ENCODE results near the gene SNRNP70. TPM values are rescaled to one million over a fixed set of nuclear protein-coding genes. Genes with fewer than 3 reads are reported as not detected.
"Not testable (repeated sequence)": the region's sequence is repeated elsewhere in the genome, so short reads cannot be mapped to it uniquely, and the experiment has no call there.

SNRNP70 gene
- total and polyA plus RNA-seq, 4 donors, result 125 to 463 (median 293) TPM

DNA sequence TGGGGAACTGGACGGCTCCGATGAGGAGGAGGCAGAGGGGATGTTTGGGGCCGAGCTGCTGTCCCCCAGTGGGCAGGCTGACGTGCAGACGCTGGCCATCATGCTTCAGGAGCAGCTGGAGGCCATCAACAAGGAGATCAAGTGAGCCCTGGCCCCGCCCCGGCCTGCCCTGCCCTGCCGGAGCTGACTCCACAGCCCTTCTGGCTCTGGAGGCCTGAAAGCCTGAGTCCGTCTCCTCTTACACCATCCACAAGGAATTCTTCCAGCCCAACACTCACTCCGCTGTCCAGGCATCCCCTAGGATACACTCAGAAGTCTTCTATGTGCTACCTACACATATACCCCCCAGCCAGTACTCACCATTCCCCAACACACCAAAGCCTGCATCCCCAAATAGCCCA is 51.5 kb downstream of the SNRNP70 start:
- Histone ChIP-seq H3K27ac (ENCODE audit: low read depth, low read length) (no peak overlapping the region), H3K4me1 (ENCODE audit: control insufficient read depth, insufficient read depth, low read length) (peaks cover 15% of the 10 kb centered on the region), H3K9me3 (ENCODE audit: control insufficient read depth, insufficient read depth, low read length) (no peaks in the 10 kb centered on the region), H3K27me3 (ENCODE audit: control insufficient read depth, insufficient read depth, low read length) (no peaks in the 10 kb centered on the region), H3K4me3 (ENCODE audit: low read depth, low read length) (no peak overlapping the region), H3K36me3 (ENCODE audit: control insufficient read depth, insufficient read depth, low read length) (peaks cover 72% of the 10 kb centered on the region)
- WGBS (ENCODE audit: insufficient coverage), result 78% methylated on average over 8 of the region's 10 CpGs
- no peak for DNase-seq (ENCODE audit: low read depth in 4 of 6, low spot score in 6 of 6)

DNA sequence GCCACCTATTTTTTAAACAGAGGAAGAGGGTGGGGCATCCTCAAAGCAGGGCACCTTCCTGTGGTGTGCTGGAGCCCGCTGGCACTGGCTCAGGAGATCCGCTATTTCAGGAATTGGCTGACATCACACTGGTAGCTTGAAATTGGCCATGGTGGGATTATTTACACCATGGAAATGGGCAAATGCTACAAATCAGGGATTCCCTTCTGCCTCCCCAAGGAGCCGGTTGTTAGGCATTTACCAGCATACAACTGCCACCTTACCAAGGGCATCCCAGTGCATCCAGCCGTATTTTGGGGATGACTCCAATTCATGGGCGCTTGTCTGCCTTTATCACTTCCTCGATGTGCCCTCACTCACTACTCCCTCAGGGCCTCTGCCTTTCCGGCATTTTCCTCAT is 55.7 kb downstream of the SNRNP70 start:
- peaks cover 45% of the 10 kb centered on the region for H3K36me3 ChIP-seq (ENCODE audit: control insufficient read depth, insufficient read depth, low read length)
- no peak for DNase-seq (ENCODE audit: low read depth in 4 of 6, low spot score in 6 of 6)
- no peak overlapping the region for H3K27ac ChIP-seq (ENCODE audit: low read depth, low read length)
- 99% methylated on average over 5 of the region's 7 CpGs for WGBS (ENCODE audit: insufficient coverage)
- no peaks in the 10 kb centered on the region for H3K9me3 ChIP-seq (ENCODE audit: control insufficient read depth, insufficient read depth, low read length)
- peaks cover 22% of the 10 kb centered on the region for H3K4me1 ChIP-seq (ENCODE audit: control insufficient read depth, insufficient read depth, low read length)
- H3K27me3 ChIP-seq (ENCODE audit: control insufficient read depth, insufficient read depth, low read length), result no peaks in the 10 kb centered on the region
- no peak overlapping the region for H3K4me3 ChIP-seq (ENCODE audit: low read depth, low read length)

GRCh38 chr19:49141352-49141751 is 56.1 kb downstream of the SNRNP70 start:
- WGBS (ENCODE audit: insufficient coverage), result 88% methylated on average over 4 of the region's 6 CpGs
- peaks cover 43% of the 10 kb centered on the region for H3K36me3 ChIP-seq (ENCODE audit: control insufficient read depth, insufficient read depth, low read length)
- H3K27me3 ChIP-seq (ENCODE audit: control insufficient read depth, insufficient read depth, low read length), result no peaks in the 10 kb centered on the region

GRCh38 chr19:49142866-49143335 is 57.6 kb downstream of the SNRNP70 start:
- 3% methylated on average over 21 of the region's 21 CpGs for WGBS (ENCODE audit: insufficient coverage)

More at GRCh38 chr19:49141352-49141751, 56.1 kb downstream of the SNRNP70 start:
- H3K4me1 ChIP-seq (ENCODE audit: control insufficient read depth, insufficient read depth, low read length), result peaks cover 26% of the 10 kb centered on the region
- no peak overlapping the region for H3K4me3 ChIP-seq (ENCODE audit: low read depth, low read length)
- DNase-seq (ENCODE audit: low read depth in 4 of 6, low spot score in 6 of 6), result no peak
- H3K9me3 ChIP-seq (ENCODE audit: control insufficient read depth, insufficient read depth, low read length), result no peaks in the 10 kb centered on the region
- no peak overlapping the region for H3K27ac ChIP-seq (ENCODE audit: low read depth, low read length)

DNA sequence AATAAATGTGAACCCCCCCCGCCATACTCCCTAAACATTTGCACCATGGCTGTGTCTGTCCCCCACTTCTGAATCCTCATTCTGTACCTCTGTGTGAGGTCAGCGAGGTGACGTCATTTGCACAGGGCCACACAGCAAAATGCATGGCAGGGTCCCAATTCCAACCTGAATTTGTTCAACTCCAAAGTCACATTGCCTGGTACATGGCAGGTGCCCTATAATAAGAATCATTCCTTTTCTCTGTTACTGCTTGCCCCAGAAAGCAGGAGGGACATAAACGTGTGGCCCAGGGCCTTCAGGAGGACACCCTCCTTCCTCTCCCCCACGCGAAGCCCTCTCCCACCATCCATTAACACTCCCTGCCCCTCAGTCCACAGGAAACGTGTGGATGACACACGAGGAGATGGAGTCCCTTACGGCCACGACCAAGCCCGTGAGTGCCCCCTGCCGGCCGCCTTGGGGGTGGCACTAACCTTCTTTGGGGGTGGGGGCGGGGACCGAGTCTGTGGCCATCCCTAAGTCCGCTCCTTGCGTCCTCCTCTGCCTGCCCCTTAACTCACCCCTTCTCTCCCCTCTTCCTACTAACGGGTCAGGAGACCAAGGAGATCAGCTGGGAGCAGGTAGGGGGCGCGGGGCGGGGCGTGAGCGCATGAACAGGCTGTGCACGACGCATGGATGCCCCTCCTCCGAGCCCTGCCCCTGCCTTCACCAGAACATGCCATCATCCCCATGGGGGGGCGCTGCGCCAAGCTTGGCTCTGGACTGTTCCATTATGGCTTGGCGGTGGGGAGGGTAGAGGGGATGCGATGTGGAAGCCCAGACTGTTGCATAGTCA is 60.5 kb downstream of the SNRNP70 start:
- 10% methylated on average over 27 of the region's 30 CpGs for WGBS (ENCODE audit: insufficient coverage)
- Histone ChIP-seq H3K27ac (ENCODE audit: low read depth, low read length) (peak overlapping the region; percentile 75), H3K4me3 (ENCODE audit: low read depth, low read length) (peak overlapping the region; percentile 27), H3K27me3 (ENCODE audit: control insufficient read depth, insufficient read depth, low read length) (no peaks in the 10 kb centered on the region), H3K36me3 (ENCODE audit: control insufficient read depth, insufficient read depth, low read length) (peaks cover 20% of the 10 kb centered on the region), H3K9me3 (ENCODE audit: control insufficient read depth, insufficient read depth, low read length) (no peaks in the 10 kb centered on the region), H3K4me1 (ENCODE audit: control insufficient read depth, insufficient read depth, low read length) (peaks cover 46% of the 10 kb centered on the region)
- peak in 2 of 6 donors; percentile 83 to 94 for DNase-seq (ENCODE audit: low read depth in 4 of 6, low spot score in 6 of 6)

More at GRCh38 chr19:49142866-49143335, 57.6 kb downstream of the SNRNP70 start:
- Histone ChIP-seq H3K9me3 (ENCODE audit: control insufficient read depth, insufficient read depth, low read length) (no peaks in the 10 kb centered on the region), H3K27ac (ENCODE audit: low read depth, low read length) (peak overlapping the region; percentile 10), H3K27me3 (ENCODE audit: control insufficient read depth, insufficient read depth, low read length) (no peaks in the 10 kb centered on the region), H3K4me1 (ENCODE audit: control insufficient read depth, insufficient read depth, low read length) (peaks cover 31% of the 10 kb centered on the region), H3K4me3 (ENCODE audit: low read depth, low read length) (peak overlapping the region; percentile 77), H3K36me3 (ENCODE audit: control insufficient read depth, insufficient read depth, low read length) (peaks cover 31% of the 10 kb centered on the region)
- DNase-seq (ENCODE audit: low read depth in 4 of 6, low spot score in 6 of 6), result peak in 4 of 6 donors; percentile 85 to 98 (median 93)

DNA sequence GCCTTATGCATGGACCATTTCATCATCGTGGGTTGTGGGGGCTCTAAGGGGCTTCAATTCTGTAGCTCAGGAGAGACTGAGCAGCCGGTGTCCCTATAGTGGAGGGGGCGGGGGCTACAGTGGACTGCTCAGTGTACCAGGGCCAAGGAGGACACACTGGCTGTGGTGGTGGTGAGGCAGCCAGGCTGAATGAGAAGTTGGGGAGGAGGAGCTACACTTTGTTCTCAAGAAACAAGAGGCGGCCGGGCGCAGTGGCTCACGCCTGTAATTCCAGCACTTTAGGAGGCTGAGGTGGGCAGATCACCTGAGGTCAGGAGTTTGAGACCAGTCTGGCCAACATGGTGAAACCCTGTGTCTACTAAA is 61.1 kb downstream of the SNRNP70 start:
- 7% methylated on average over 6 of the region's 7 CpGs for WGBS (ENCODE audit: insufficient coverage)
- H3K4me3 ChIP-seq (ENCODE audit: low read depth, low read length), result peak overlapping the region; percentile 27
- peaks cover 52% of the 10 kb centered on the region for H3K4me1 ChIP-seq (ENCODE audit: control insufficient read depth, insufficient read depth, low read length)
- H3K36me3 ChIP-seq (ENCODE audit: control insufficient read depth, insufficient read depth, low read length), result peaks cover 18% of the 10 kb centered on the region
- H3K27me3 ChIP-seq (ENCODE audit: control insufficient read depth, insufficient read depth, low read length); DNase-seq (ENCODE audit: low read depth in 4 of 6, low spot score in 6 of 6); H3K9me3 ChIP-seq (ENCODE audit: control insufficient read depth, insufficient read depth, low read length): not testable (repeated sequence)
- H3K27ac ChIP-seq (ENCODE audit: low read depth, low read length), result peak overlapping the region; percentile 75

- 85% methylated on average over 10 of the region's 11 CpGs for WGBS (ENCODE audit: insufficient coverage)
- peaks cover 12% of the 10 kb centered on the region for H3K36me3 ChIP-seq (ENCODE audit: control insufficient read depth, insufficient read depth, low read length)
- H3K4me1 ChIP-seq (ENCODE audit: control insufficient read depth, insufficient read depth, low read length), result peaks cover 48% of the 10 kb centered on the region
- no peak overlapping the region for H3K27ac ChIP-seq (ENCODE audit: low read depth, low read length)
- no peaks in the 10 kb centered on the region for H3K9me3 ChIP-seq (ENCODE audit: control insufficient read depth, insufficient read depth, low read length)
- H3K4me3 ChIP-seq (ENCODE audit: low read depth, low read length), result no peak overlapping the region
- H3K27me3 ChIP-seq (ENCODE audit: control insufficient read depth, insufficient read depth, low read length), result no peaks in the 10 kb centered on the region
- no peak for DNase-seq (ENCODE audit: low read depth in 4 of 6, low spot score in 6 of 6)
Measured at GRCh38 chr19:49148044-49148682, 62.9 kb downstream of the SNRNP70 start.

DNA sequence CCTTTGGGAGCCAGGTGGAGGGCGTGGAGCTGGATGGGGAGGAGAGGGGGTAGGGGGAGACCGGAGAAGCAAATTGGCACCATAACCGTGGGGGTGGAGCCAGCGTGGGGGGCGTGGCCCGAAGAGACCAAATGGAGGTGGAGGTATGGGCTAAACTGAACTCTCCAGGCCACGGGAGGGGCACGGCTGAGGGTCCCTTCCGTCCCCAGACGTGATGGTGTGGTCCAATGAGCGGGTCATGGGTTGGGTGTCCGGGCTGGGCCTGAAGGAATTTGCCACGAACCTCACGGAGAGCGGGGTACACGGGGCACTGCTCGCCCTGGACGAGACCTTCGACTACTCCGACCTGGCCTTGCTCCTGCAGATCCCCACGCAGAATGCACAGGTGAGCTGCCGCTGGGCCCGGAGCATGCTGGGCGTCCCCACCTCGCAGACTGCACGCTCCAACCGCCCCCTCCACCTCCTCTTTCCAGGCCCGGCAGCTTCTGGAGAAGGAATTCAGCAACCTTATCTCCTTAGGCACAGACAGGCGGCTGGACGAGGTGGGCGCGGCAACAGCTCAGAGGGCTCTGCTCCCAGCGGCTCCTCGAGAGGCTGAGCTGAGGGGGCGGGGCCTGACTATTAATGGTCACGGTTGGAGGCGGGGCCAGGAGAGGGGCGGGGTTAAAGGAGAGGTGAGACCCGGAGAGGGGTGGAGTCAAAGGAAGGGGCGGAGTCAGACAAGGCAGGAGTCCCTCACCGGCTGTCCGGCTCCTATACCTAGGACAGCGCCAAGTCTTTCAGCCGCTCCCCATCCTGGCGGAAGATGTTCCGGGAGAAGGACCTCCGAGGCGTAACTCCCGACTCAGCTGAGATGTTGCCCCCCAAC is 63.8 kb downstream of the SNRNP70 start:
- Histone ChIP-seq H3K27me3 (ENCODE audit: control insufficient read depth, insufficient read depth, low read length) (no peaks in the 10 kb centered on the region), H3K36me3 (ENCODE audit: control insufficient read depth, insufficient read depth, low read length) (peaks cover 12% of the 10 kb centered on the region), H3K4me3 (ENCODE audit: low read depth, low read length) (peak overlapping the region; percentile 92), H3K4me1 (ENCODE audit: control insufficient read depth, insufficient read depth, low read length) (peaks cover 44% of the 10 kb centered on the region), H3K9me3 (ENCODE audit: control insufficient read depth, insufficient read depth, low read length) (no peaks in the 10 kb centered on the region), H3K27ac (ENCODE audit: low read depth, low read length) (peak overlapping the region; percentile 93)
- DNase-seq (ENCODE audit: low read depth in 4 of 6, low spot score in 6 of 6), result peak in 5 of 6 donors; percentile 87 to 98 (median 93)
- WGBS (ENCODE audit: insufficient coverage), result 2% methylated on average over 49 of the region's 49 CpGs

GRCh38 chr19:49149652-49150105 is 64.4 kb downstream of the SNRNP70 start:
- H3K27ac ChIP-seq (ENCODE audit: low read depth, low read length), result peak overlapping the region; percentile 93
- WGBS (ENCODE audit: insufficient coverage), result 0% methylated on average over 18 of the region's 23 CpGs
- peak in 5 of 6 donors; percentile 86 to 98 (median 88) for DNase-seq (ENCODE audit: low read depth in 4 of 6, low spot score in 6 of 6)
- no peaks in the 10 kb centered on the region for H3K9me3 ChIP-seq (ENCODE audit: control insufficient read depth, insufficient read depth, low read length)
- peak overlapping the region; percentile 92 for H3K4me3 ChIP-seq (ENCODE audit: low read depth, low read length)
- peaks cover 12% of the 10 kb centered on the region for H3K36me3 ChIP-seq (ENCODE audit: control insufficient read depth, insufficient read depth, low read length)
- peaks cover 46% of the 10 kb centered on the region for H3K4me1 ChIP-seq (ENCODE audit: control insufficient read depth, insufficient read depth, low read length)
- no peaks in the 10 kb centered on the region for H3K27me3 ChIP-seq (ENCODE audit: control insufficient read depth, insufficient read depth, low read length)
